Measurements from ENCODE around the gene SMKR1.

Gene SMKR1

DNA sequence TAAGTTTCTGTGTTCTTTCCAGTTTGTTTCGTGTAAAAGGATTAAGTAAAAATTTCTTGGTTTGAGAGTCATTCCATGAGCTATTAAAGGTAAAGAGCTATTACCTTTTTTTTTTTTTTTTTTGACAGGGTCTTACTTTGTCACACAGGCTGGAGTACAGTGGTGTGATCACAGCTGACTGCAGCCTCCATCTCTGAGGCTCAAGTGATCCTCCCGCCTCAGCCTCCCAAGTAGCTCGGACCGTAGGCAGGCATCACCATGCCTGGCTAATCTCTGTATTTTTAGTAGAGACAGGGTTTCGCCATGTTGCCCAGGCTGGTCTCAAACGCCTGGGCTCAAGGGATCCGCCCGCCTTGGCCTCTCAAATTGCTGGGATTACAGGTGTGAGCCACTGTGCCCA is 1.4 kb downstream of the SMKR1 start:
- no peak for DNase-seq (ENCODE audit: extremely low spot score)
- TF ChIP-seq, protein P1, sequence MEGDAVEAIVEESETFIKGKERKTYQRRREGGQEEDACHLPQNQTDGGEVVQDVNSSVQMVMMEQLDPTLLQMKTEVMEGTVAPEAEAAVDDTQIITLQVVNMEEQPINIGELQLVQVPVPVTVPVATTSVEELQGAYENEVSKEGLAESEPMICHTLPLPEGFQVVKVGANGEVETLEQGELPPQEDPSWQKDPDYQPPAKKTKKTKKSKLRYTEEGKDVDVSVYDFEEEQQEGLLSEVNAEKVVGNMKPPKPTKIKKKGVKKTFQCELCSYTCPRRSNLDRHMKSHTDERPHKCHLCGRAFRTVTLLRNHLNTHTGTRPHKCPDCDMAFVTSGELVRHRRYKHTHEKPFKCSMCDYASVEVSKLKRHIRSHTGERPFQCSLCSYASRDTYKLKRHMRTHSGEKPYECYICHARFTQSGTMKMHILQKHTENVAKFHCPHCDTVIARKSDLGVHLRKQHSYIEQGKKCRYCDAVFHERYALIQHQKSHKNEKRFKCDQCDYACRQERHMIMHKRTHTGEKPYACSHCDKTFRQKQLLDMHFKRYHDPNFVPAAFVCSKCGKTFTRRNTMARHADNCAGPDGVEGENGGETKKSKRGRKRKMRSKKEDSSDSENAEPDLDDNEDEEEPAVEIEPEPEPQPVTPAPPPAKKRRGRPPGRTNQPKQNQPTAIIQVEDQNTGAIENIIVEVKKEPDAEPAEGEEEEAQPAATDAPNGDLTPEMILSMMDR (IDR thresholded peaks at IDR 0.05; ENCODE audit: control extremely low read depth, extremely low read depth, low read depth, missing control alignments), result no peak
- ChIA-PET POLR2A (no interaction called here), CTCF (interaction anchor here (0.8 to 1.1 kb wide), 2 partner anchors 38 to 127 kb away, joined by 3 read pairs; no protein-coding TSS in a partner anchor)

DNA sequence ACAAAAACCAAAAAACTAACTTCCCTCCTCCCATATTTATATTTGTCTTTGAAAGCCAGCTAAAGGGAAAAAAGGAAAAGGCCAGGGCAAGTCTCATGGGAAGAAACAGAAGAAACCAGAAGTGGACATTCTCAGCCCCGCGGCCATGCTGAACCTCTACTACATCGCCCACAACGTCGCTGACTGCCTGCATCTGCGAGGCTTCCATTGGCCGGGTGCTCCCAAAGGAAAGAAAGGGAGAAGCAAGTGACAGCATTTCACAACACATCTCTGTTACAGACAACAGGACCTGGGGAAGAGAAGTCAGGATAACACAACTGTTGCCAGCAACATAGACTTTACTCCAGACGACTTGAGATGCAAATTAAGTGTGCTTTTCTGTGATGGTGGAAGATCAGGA is 9.9 kb downstream of the SMKR1 start:
- TF ChIP-seq, protein P1 (IDR thresholded peaks at IDR 0.05; ENCODE audit: control extremely low read depth, extremely low read depth, low read depth, missing control alignments), result no peak
- POLR2A ChIA-PET, result no interaction called here
- CTCF ChIA-PET, result no interaction called here

DNA sequence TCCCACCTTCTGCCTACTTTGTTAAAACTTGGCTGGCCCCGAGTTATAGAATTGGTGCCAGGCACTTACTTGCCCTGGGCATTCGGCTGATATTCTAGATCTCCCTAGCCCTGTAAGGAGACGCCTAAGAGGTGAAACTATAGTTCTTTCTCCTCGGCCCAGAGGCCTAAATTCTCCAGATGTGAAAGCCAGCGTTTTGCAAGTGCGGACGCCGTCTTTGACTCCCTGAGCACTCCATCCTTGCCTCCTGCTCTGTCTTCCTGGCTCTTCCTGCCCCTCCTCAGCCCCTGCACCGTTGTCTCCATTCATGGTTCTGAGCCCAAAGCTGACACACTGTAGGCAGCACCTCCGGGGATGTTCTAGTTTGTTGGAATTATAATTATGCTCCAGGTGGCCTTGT is 11.2 kb downstream of the SMKR1 start:
- TF ChIP-seq, protein P1 (IDR thresholded peaks at IDR 0.05; ENCODE audit: control extremely low read depth, extremely low read depth, low read depth, missing control alignments), result no peak
- ChIA-PET POLR2A (no interaction called here), CTCF (interaction anchor here (1.3 kb wide), 1 partner anchor 7 kb away, joined by 3 read pairs; no protein-coding TSS in a partner anchor)
- no peak for DNase-seq (ENCODE audit: extremely low spot score)

More for the DNA sequence above, 9.9 kb downstream of the SMKR1 start:
- DNase-seq (ENCODE audit: extremely low spot score), result no peak

DNA sequence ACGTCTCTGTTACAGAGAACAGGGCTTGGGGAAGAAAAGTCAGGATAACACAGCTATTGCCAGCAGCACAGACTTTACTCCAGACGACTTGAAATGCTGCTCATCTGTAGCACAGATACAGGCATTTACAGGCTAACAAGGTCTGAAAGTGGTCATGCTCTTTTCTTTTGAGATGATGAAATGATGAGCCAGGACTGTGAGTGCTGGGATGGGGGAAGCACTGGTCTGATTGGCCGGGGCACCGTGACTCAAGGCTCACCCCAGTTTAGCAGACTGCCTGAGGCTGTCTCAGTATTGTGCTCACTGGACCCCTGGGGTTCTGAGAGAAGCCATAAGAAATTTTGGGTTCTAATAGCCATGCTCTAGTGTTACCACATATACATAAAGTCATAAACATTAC is 12.4 kb downstream of the SMKR1 start:
- TF ChIP-seq, protein P1 (IDR thresholded peaks at IDR 0.05; ENCODE audit: control extremely low read depth, extremely low read depth, low read depth, missing control alignments), result no peak
- ChIA-PET CTCF (interaction anchor here (1.0 to 2.1 kb wide), 3 partner anchors 9 to 21 kb away, joined by 3 to 5 read pairs (median 3); no protein-coding TSS in a partner anchor), POLR2A (no interaction called here)
- DNase-seq (ENCODE audit: extremely low spot score), result no peak

DNA sequence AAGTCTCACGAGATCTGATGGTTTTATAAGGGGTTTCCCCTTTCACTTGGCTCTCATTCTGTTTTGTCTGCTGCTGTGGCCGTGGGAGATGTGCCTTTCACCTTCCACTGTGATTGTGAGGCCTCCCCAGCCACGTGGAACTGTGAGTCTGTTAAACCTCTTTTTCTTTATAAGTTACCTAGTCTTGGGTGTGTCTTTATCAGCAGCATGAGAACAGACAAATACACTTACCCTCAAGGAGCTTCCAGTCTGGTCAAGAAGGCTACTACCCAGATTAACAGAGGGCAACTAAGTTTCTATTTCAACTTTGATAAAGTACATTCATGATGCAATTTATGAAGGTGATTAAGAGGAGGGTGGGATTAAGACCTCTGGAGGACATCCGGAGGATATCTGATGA is 13.1 kb downstream of the SMKR1 start:
- ChIA-PET CTCF (interaction anchor here (1.0 to 2.1 kb wide), 2 partner anchors 9 to 22 kb away, joined by 3 to 5 read pairs; no protein-coding TSS in a partner anchor), POLR2A (no interaction called here)
- no peak for DNase-seq (ENCODE audit: extremely low spot score)
- TF ChIP-seq, protein P1 (IDR thresholded peaks at IDR 0.05; ENCODE audit: control extremely low read depth, extremely low read depth, low read depth, missing control alignments), result no peak

DNA sequence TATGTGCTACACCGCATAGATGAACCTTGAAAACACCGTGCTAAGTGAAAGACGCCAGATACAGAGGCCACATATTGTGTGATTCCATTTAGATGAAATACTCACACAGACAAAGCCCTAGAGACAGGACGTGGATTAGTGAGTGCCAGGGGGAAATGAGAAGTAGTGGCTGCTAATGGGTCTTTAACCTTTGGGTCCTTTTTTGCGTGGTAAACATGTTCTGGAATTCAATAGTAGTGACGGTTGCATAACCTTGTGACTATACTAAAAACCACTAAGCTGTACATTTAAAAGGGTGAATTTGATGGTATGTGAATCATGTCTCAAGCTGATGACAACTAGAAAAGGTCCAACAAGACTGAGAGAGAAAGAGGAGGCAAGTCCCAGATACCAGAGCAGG is 15.6 kb downstream of the SMKR1 start:
- DNase-seq (ENCODE audit: extremely low spot score), result no peak
- CTCF ChIA-PET, result no interaction called here
- POLR2A ChIA-PET, result no interaction called here
- TF ChIP-seq, protein P1 (IDR thresholded peaks at IDR 0.05; ENCODE audit: control extremely low read depth, extremely low read depth, low read depth, missing control alignments), result no peak

DNA sequence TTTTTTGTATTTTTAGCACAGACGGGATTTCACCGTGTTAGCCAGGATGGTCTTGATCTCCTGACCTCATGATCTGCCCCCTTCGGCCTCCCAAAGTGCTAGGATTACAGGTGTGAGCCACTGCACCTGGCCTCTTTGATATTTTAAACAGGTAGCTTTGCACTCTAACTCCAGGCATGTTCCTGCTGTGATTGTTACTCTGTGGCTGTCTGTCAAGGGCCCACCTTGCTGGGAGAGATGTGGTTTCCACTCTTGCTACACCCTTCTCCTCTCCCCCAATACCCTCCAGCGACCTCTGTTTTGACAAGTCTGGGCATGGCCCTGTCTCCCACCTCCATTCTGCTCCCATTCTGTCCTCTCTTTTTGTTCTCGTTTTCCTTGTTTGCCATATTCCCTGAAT is 17.1 kb downstream of the SMKR1 start:
- POLR2A ChIA-PET, result no interaction called here
- CTCF ChIA-PET, result no interaction called here
- TF ChIP-seq, protein P1 (IDR thresholded peaks at IDR 0.05; ENCODE audit: control extremely low read depth, extremely low read depth, low read depth, missing control alignments), result no peak
- no peak for DNase-seq (ENCODE audit: extremely low spot score)

Measured in GM10248 (cell line).